ENCODE data around the gene TEX53.

TEX53 gene

DNA sequence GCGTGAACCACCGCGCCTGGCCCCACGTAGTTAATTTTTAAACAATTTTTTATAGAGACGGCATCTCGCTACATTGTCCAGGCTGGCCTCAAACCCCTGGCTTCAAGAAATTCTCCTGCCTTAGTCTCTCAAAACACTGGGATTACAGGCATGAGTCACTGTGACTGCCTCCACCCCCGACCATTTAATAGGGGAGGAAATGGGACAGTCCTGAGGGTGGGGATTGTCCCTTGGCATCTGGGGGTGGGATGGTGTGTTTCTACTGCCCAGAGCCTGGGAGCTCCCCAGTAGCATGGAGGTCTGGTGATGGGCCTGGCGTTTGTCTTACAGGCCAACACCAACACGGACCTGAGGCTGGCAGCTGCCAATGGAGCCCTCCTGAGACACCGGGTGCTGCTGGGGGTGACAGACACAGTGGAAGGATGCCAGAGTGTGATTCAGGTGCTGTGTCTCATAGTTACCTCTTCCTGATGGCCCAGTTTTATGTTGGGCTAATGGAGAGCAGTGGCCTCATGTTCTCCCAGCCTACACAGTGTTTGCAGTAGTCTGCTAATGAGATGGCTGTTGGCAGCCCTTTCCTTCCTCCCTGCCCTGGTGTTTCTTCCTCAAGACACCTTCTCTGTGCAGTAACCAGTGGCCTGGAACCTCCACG lies 24.0 kb downstream of the TEX53 start:
- DNase-seq: no peak

DNA sequence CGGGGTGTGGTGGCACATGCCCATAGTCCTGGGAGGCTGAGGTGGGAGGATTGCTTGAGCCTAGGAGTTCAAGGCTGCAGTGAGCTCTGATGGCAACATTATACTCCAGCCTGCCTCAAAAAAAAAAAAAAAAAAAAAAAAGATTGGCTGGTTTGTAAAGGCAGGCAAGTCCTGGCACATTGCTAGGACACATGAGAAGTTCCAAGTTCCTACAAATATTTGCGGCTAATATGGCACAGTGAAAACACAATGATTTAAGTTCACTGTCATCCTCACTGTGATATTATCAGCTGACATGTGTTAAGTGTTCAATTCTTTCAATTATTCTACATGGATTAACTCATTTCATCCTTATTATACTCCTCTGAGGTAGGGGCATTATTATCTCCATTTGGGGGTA lies 26.4 kb downstream of the TEX53 start:
- no peak for DNase-seq

DNA sequence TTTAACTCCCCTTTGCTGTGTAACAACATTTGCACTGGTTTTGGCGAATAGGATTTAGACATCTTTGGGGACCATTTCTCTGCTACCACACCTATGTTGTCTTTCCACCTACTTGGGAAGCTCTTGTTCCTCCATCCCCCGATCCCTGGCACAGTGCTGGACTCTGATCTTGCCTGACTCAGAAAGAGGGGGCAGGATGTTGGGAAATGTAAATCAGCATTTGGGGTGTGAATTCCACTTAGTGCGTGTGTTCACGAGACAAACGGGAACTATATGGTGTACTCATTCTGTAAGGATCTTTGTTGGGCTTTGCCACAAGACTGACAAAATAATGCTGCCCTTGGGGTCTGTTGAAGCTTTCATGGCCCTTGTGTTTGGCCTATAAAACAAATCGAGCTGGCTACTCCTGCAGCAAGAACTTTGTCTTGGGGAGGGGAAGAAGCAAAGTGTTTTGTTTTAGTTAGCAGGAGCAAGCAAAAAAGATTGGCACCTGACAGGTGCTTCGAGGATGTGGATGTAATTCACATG lies 28.0 kb downstream of the TEX53 start:
- no peak for DNase-seq

DNA sequence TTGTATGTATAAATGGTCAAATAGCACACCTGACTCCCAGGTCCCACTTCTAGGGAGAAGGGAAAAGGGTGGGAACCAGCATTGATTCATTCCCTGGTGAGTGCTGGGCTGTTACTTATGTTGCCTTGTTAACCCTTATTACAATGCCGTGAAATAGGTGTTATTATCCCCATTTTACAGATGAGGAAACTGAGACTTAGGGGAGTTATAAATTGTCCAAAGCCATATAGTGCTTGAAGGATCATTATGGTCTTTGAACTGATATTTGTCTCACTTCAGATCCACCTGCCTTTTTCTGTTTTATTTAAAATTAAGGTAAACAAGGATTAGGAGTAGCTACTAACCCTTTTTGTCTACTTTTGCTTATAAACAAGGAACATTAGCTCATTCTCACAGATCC lies 30.1 kb downstream of the TEX53 start:
- no peak for DNase-seq

- no peak for DNase-seq
Measured at GRCh38 chr9:114626415-114627020, 31.1 kb downstream of the TEX53 start.

GRCh38 chr9:114624677-114625076 lies 32.9 kb downstream of the TEX53 start:
- DNase-seq: no peak

GRCh38 chr9:114621975-114622609 lies 35.5 kb downstream of the TEX53 start:
- DNase-seq: no peak

GRCh38 chr9:114621561-114621960 lies 36.0 kb downstream of the TEX53 start:
- no peak for DNase-seq

DNA sequence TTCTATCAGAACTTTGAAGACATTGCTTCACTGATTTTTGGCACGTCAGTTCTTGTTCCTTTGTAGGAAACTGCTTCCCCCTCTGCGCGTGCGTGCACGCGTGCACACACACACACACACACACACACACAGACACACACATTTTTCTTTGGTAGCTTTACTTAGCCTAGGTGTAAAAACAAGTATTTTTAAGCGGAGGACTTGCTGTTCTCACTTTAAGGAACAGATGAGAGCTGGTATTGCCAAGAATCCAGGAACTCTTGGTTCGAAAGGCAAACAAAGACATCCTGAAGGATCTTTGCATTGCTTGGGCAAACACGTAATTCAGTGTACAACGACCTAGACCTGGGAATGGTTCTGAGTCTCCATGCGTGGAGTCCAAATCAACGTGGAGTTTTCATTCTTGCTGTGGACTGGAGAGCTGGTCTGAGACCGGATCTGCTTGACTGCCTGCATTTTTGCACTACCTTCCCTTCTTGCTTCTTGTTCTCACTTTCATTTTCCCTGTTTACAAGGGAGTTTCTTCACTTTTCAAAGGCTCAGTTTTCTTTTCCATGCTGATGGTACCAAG lies 38.3 kb downstream of the TEX53 start:
- DNase-seq: no peak

DNA sequence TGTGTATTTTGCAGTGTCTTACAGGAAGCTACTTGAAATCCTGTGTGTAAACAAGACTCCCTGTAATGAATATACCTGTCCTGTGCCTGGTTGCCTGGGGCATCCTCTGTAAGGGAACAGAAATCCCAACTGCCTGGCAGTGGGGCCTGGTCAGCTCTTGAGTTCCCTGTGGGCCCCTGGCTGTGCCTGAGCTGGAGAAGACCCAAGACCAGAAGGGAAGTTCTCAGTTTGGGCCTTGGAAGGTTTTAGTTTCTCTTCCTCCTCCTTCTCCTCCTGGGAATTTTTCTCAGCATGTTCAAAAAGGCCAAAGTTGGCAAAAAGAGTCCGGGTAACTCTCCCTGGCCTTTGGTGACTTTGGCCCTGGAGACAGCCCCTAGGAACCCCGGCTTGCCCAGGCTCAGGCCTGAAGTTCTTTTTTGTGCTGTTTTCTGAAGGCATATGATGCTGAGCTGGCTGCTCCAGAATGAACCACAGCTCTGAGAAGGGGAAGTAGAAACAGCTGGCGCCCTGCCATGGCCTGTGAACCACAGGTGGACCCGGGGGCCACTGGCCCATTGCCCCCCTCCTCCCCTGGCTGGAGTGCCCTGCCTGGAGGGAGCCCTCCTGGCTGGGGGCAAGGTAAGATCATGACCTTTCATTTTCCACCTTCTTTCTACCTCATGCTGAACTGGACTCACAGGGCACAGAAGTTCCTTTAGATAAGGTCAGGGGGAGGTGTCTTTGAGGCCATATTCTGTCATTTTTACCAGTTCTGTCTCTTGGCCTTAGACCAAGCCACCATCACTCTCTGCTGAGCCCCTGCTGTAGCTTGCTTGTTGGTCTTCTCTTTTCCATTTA lies 40.7 kb downstream of the TEX53 start:
- DNase-seq: no peak

DNA sequence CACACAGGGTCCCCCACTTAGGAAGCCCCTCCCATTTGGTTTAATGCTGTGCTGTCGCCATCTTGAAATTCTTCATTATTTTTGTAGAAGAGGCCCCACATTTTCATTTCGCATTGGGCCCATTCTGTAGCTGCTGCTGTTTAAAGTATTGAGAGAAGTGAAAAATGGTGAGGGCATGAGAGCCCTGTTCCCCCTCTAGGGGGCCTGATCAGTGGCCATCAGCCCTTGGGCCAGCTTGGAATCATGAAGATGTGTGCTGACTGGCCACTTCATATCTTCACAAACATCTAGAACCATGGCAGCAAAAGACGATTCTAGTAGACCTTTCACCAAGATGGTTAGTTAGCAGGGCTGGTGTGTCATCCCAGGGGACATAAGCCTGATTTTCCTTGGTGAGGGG lies 43.2 kb downstream of the TEX53 start:
- DNase-seq: no peak

GRCh38 chr9:114613919-114614318 lies 43.7 kb downstream of the TEX53 start:
- no peak for DNase-seq

DNA sequence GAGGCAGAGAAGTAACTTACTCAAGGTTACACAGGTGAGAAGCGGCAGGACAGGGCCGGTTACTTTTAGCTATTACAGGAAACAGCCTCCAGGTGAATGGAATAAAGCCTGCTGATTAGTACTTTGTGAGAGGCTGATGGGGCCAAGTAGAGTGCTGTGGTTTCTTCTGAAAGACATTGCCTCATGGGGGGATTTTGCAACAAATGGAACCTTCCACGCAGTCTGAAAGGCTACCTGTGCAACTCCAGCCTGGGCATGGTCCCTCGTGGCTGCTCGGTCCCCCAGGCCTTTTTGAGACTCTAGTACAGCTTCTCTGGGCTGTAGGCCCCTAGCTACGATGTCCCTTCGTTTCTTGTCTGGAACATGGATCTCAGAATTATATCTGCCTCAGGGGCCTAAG lies 44.5 kb downstream of the TEX53 start:
- no peak for DNase-seq

GRCh38 chr9:114612272-114612923 lies 45.2 kb downstream of the TEX53 start:
- DNase-seq: no peak

DNA sequence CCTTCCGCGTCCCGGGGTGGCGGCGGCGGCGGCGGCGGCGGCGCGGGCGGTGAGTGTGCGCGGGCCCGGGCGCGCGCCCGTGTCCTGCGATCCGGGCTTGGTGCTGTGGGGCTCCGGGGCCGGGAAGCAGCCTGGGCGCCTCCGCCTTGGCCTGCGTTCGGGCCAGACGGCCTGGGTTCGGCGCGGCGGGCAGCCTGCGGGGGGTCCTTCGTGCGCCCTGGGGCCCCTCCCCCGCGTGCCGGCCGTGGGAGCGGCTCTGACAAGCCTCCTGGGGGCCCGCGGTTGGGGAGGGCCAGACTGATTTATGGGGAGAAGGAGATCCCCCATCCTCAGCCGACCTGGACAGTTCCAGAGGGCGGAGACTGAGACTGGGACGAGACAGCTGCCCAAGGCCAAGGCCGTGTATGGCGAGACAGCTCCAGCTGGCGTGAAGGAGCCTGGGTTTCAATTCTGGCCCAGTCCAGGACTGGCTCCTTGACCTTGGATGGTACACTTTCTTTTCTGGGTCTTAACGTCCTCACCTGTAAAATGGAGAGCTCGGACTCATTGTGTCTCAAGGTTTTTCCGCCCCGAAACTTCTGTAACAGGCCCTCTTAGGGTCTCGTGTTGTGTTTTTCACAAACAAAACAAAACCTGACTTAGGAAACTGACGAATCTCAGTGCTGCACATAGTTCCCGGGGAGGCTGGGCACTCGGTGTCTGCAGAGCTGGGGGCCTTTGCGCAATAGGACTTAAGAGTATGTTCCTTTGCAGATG lies 45.9 kb downstream of the TEX53 start:
- DNase-seq: no peak

DNA sequence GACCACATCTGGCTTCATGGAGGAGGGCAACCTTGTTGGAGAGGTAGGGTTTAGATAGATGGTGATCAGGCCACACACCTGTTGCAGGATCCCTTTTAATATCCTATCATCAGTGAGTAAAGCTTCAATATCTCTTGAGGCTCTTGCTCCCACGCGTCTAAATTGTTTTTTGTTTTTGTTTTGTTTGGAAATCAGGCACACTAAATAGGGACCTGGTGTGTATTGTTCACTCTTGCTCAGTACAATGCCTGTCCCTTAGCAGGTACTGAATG lies 49.1 kb downstream of the TEX53 start:
- no peak for DNase-seq

DNA sequence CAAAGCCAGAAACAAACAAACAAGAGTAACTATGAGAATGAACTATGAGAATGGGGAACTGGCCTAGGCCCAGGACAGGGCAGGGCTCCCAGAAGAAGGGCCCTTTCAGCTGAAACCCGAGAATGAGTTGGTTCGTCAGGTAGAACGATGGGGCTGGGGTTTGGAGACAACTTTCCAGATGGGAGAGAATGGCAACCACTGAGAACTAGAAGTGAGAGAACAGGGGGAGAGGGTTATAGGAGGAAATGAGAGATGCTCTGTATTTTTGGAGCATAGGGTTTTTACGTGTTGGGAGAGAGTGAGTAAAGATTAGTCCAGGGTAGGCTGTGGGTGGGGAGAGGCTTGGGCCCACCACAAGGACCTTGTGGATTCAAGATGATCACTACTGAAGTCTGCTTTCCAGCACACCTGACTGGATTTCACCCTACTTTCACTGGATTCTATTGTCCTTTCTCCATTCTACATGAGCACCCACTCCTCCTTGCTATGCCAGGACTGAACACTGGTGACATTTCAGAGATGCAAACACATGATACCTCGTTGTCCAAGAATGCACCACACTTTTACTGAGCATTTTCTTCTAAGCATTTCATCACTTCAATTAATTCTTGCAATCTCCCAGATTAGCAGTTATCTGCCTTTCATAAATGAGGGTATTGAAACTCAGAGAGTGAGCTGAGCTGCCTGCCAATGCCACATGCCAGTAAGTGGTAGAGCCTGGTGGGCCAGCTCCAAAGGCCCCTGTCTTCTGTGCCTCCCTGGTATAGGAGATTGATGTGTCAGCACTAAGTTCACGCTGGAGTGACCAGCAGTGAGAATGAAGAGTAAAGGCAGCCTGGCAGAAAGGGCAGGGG lies 49.7 kb downstream of the TEX53 start:
- no peak for DNase-seq

GRCh38 chr9:114606597-114607207 lies 50.9 kb downstream of the TEX53 start:
- no peak for DNase-seq

Measured in effector CD4-positive, alpha-beta T cell (primary cell).